ENCODE measurements around the gene INF2. TPM values are rescaled to one million over a fixed set of nuclear protein-coding genes. Genes with fewer than 3 reads are reported as not detected.

Gene INF2
- total RNA-seq, 1 experiment from 2014 or later, result 58.3 TPM

DNA sequence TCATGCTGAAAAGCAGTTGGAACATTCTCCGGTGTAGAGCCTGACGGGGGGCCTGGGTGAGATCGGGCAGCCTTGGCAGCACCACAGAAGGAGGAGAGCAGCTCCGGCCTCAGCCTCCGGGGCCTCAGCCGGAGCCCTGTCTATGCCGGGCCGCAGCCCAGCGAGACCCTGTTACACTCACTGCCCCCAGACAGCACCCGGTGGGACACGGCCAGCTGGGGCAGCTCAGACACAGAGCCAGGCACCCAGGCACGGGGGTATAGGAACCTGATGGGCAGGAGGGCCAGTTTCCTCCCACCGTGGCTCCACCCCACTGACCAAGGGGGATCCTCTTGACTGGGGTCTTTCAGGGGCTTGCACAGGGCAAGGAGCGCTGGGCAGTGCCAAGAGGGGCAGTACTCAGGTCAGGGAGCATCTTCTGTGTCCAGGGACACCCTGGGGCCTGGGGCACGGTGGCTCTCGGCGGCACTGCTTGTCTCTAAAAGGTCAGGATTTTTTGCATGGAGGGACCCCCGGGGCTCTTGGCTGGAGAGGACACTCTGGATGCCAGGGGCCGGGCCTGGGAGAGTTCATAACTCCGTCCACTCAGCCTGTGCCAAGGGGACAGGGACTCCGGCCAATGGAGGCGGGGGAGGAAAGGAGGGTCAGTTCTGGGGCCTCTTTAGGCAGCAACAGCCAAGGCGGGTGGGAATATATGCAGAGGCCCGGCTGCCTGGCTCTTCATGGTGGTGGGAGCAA is 9.4 kb downstream of the INF2 start:
- H3K4me3 Mint-ChIP-seq, result no peak overlapping the region
- no peak overlapping the region for H2BK15ac ChIP-seq (ENCODE audit: low read depth, low read length)
- H3K27me3 ChIP-seq (ENCODE audit: insufficient read depth, low read length), result no peaks in the 10 kb centered on the region
- H3K18ac ChIP-seq (ENCODE audit: insufficient read length, low read depth, low read length), result no peak overlapping the region
- H4K5ac ChIP-seq (ENCODE audit: insufficient read length, low read depth, low read length), result no peak overlapping the region
- H3K79me1 ChIP-seq (ENCODE audit: insufficient read depth, low read depth, low read length, poor library complexity, severe bottlenecking), result no peaks in the 10 kb centered on the region
- no peak overlapping the region for H4K91ac ChIP-seq (ENCODE audit: insufficient read length, low read depth, low read length)
- H3K23ac ChIP-seq (ENCODE audit: insufficient read length, low read depth, low read length), result no peak overlapping the region
- H3K4ac ChIP-seq (ENCODE audit: low read depth, low read length), result no peak overlapping the region
- H3K9me3 ChIP-seq (ENCODE audit: control insufficient read depth, low read depth, low read length), result no peaks in the 10 kb centered on the region
- no peak overlapping the region for H2BK5ac ChIP-seq (ENCODE audit: insufficient read length, low read length)
- H2BK20ac ChIP-seq (ENCODE audit: low read depth, low read length, poor library complexity, severe bottlenecking), result no peak overlapping the region
- H4K8ac ChIP-seq (replicated peaks; ENCODE audit: insufficient read length, low read depth, low read length), result no peak overlapping the region
- H4K20me1 ChIP-seq (ENCODE audit: control insufficient read depth, insufficient read depth, insufficient read length), result no peaks in the 10 kb centered on the region
- H3T11ph ChIP-seq (ENCODE audit: low read length), result no peak overlapping the region
- H3K23me2 ChIP-seq (ENCODE audit: insufficient read length, low read depth, low read length, poor library complexity, severe bottlenecking), result no peaks in the 10 kb centered on the region
- no peak overlapping the region for H2AK5ac ChIP-seq (ENCODE audit: insufficient read length, low read length)
- DNase-seq, result no peak
- H3K14ac ChIP-seq (ENCODE audit: insufficient read depth, low read length), result no peak overlapping the region
- no peak overlapping the region for H3K27ac Mint-ChIP-seq
- peaks cover 4% of the 10 kb centered on the region; the same call in 1 of the 2 replicates for H3K4me1 ChIP-seq (ENCODE audit: insufficient read depth, low read length)
- no peaks in the 10 kb centered on the region; the same call in 1 of the 2 replicates for H3K27me3 Mint-ChIP-seq (ENCODE audit: low read depth)
- no peak overlapping the region for H3K4me2 ChIP-seq (ENCODE audit: insufficient read depth, insufficient read length, low read length)
- no peak overlapping the region for H3K56ac ChIP-seq (ENCODE audit: insufficient read length, low read depth, low read length)
- H2AFZ ChIP-seq (ENCODE audit: low read length), result no peak overlapping the region
- WGBS (ENCODE audit: extremely low coverage, insufficient read length, low lambda C conversion rate), result no CpG with 5 or more reads among the region's 24 CpGs
- no peaks in the 10 kb centered on the region for H3K79me2 ChIP-seq (ENCODE audit: insufficient read depth, low read length)
- H2BK120ac ChIP-seq (ENCODE audit: low read depth, low read length, poor library complexity, severe bottlenecking), result no peak overlapping the region
- TF ChIP-seq, protein P1, sequence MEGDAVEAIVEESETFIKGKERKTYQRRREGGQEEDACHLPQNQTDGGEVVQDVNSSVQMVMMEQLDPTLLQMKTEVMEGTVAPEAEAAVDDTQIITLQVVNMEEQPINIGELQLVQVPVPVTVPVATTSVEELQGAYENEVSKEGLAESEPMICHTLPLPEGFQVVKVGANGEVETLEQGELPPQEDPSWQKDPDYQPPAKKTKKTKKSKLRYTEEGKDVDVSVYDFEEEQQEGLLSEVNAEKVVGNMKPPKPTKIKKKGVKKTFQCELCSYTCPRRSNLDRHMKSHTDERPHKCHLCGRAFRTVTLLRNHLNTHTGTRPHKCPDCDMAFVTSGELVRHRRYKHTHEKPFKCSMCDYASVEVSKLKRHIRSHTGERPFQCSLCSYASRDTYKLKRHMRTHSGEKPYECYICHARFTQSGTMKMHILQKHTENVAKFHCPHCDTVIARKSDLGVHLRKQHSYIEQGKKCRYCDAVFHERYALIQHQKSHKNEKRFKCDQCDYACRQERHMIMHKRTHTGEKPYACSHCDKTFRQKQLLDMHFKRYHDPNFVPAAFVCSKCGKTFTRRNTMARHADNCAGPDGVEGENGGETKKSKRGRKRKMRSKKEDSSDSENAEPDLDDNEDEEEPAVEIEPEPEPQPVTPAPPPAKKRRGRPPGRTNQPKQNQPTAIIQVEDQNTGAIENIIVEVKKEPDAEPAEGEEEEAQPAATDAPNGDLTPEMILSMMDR (conservative IDR thresholded peaks at IDR 0.05), result no peak
- peaks cover 0 to 3% of the 10 kb centered on the region in 2 experiments; a peak in 3 of 5 replicates for H3K9me3 Mint-ChIP-seq
- no peak overlapping the region for H2BK12ac ChIP-seq (ENCODE audit: insufficient read length, low read depth, low read length)
- H3K4me1 Mint-ChIP-seq, result peaks cover 25 to 42% of the 10 kb centered on the region in 2 experiments
- no peak overlapping the region for H3K9ac ChIP-seq (ENCODE audit: extremely low read depth, insufficient read length, low read length)
- H3K27ac ChIP-seq (ENCODE audit: insufficient read length, low read depth, low read length), result no peak overlapping the region
- peaks cover 13 to 21% (median 17%) of the 10 kb centered on the region in 3 experiments; a peak in 6 of 7 replicates for H3K36me3 Mint-ChIP-seq (ENCODE audit: insufficient read depth in 1 of 3, low read depth in 3 of 3)

All from H9 (cell line).